ENCODE measurements around the gene SRC. TPM values are rescaled to one million over a fixed set of nuclear protein-coding genes. Genes with fewer than 3 reads are reported as not detected.
"Not testable (repeated sequence)": the region's sequence is repeated elsewhere in the genome, so short reads cannot be mapped to it uniquely, and the experiment has no call there.

The SRC gene
- total RNA-seq, 1 donor from 2014 or later: 64.0 TPM

- no peak for ATAC-seq
Measured at GRCh38 chr20:37334450-37334849, 11.5 kb upstream of the SRC start.

GRCh38 chr20:37335642-37336368 is 10.1 kb upstream of the SRC start:
- Histone ChIP-seq H3K9me3 (no peaks in the 10 kb centered on the region), H3K27me3 (no peaks in the 10 kb centered on the region), H3K36me3 (no peaks in the 10 kb centered on the region), H3K4me3 (no peak overlapping the region), H3K4me1 (peaks cover 21% of the 10 kb centered on the region), H3K27ac (peak overlapping the region; percentile 7)
- intact Hi-C loops (cut with DNase I): no loop called here
- DNase-seq: no peak
- peak; percentile 38 for ATAC-seq
- TF ChIP-seq CTCF (IDR thresholded peaks at IDR 0.05): no peak

More at GRCh38 chr20:37334450-37334849, 11.5 kb upstream of the SRC start:
- Histone ChIP-seq H3K4me3 (no peak overlapping the region), H3K9me3 (no peaks in the 10 kb centered on the region), H3K4me1 (peaks cover 21% of the 10 kb centered on the region), H3K36me3 (no peaks in the 10 kb centered on the region), H3K27me3 (no peaks in the 10 kb centered on the region), H3K27ac (no peak overlapping the region)
- intact Hi-C loops (cut with DNase I): no loop called here
- TF ChIP-seq CTCF (IDR thresholded peaks at IDR 0.05): no peak
- no peak for DNase-seq

- peaks cover 21% of the 10 kb centered on the region for H3K4me1 ChIP-seq
- intact Hi-C loops (cut with DNase I): no loop called here
- no peak overlapping the region for H3K4me3 ChIP-seq
- no peaks in the 10 kb centered on the region for H3K36me3 ChIP-seq
- peak overlapping the region; percentile 7 for H3K27ac ChIP-seq
- no peak for TF ChIP-seq CTCF (IDR thresholded peaks at IDR 0.05)
- H3K9me3 ChIP-seq: no peaks in the 10 kb centered on the region
- no peaks in the 10 kb centered on the region for H3K27me3 ChIP-seq
- DNase-seq (peak; percentile 84), ATAC-seq (peak; percentile 87)
Measured at GRCh38 chr20:37336369-37337207, 9.4 kb upstream of the SRC start.

- DNase-seq: no peak
- no peaks in the 10 kb centered on the region for H3K27me3 ChIP-seq
- H3K27ac ChIP-seq: peak overlapping the region; percentile 36
- no peak for TF ChIP-seq CTCF (IDR thresholded peaks at IDR 0.05)
- ATAC-seq: no peak
- no peaks in the 10 kb centered on the region for H3K36me3 ChIP-seq
- H3K9me3 ChIP-seq: no peaks in the 10 kb centered on the region
- peaks cover 20% of the 10 kb centered on the region for H3K4me1 ChIP-seq
- intact Hi-C loops (cut with DNase I): no loop called here
- no peak overlapping the region for H3K4me3 ChIP-seq
Measured at GRCh38 chr20:37337208-37337991, 8.5 kb upstream of the SRC start.

GRCh38 chr20:37338380-37338779 is 7.6 kb upstream of the SRC start:
- H3K4me3 ChIP-seq; ATAC-seq; H3K9me3 ChIP-seq; intact Hi-C loops (cut with DNase I); H3K27me3 ChIP-seq; H3K27ac ChIP-seq; DNase-seq; H3K36me3 ChIP-seq: not testable (repeated sequence)
- peaks cover 18% of the 10 kb centered on the region for H3K4me1 ChIP-seq

All from upper lobe of right lung (tissue), 1 donor.